Lower leg skin (tissue), 4 donors: Measurements from ENCODE around the gene HNMT. TPM values are rescaled to one million over a fixed set of nuclear protein-coding genes. Genes with fewer than 3 reads are reported as not detected.

Experiments used
- DNase-seq, 2 donors: peaks; one replicate each; pipeline ENCODE4 v3.0.0-alpha.2; 2019; ENCODE audit warnings: low spot score in 2 of 2
- H3K4me3 ChIP-seq: fragments of 200-600 bp; sonication (generic); 2 replicates; pipeline ENCODE4 v1.5.1; 2017; ENCODE audit warnings: mild to moderate bottlenecking, low read depth; ENCODE audit not compliant: poor library complexity, severe bottlenecking
- CTCF ChIP-seq, 3 donors: fragments of 450-650 bp; IDR thresholded peaks; one replicate each; pipeline ENCODE4 v1.5.1; 2016; ENCODE audit warnings: antibody characterized with exemption in 3 of 3, mild to moderate bottlenecking in 3 of 3, moderate library complexity in 2 of 3
- POLR2A ChIP-seq, 2 donors: fragments of 450-650 bp; IDR thresholded peaks; one replicate each; pipeline ENCODE4 v1.6.1; 2016 to 2017; ENCODE audit warnings: antibody characterized with exemption in 2 of 2, mild to moderate bottlenecking in 1 of 2, moderate library complexity in 1 of 2
- WGBS, 2 donors: methylation state at CpG; one replicate each; pipeline ENCODE4 v1.1.5; 2018; 5-methylcytosine and 5-hydroxymethylcytosine counted together
- intact Hi-C: fragments of 100-400 bp; cut with DNase I; formaldehyde crosslinking; loops from one replicate; pipeline ENCODE4 v1.15.0; 2023; ENCODE audit warnings: low total_unique reads
- total RNA-seq, 4 donors: library from RNA; depleted of rRNA; stranded (reverse); fragments of >200 nt; gene quantifications; one replicate each; pipeline ENCODE4 v1.1.0, GENCODE V29; 2016

Gene HNMT
- total RNA-seq, 4 donors from 2014 or later: 21.3 to 33.1 (median 28.8) TPM

GRCh38 chr2:137955536-137955935 is 8.7 kb upstream of the HNMT start:
- TF ChIP-seq POLR2A (IDR thresholded peaks at IDR 0.05) (no peak), CTCF (IDR thresholded peaks at IDR 0.05) (no peak)
- intact Hi-C loops: no loop called here
- 83 to 88% methylated on average over 2 of the region's 2 CpGs for WGBS, 2 donors

DNA sequence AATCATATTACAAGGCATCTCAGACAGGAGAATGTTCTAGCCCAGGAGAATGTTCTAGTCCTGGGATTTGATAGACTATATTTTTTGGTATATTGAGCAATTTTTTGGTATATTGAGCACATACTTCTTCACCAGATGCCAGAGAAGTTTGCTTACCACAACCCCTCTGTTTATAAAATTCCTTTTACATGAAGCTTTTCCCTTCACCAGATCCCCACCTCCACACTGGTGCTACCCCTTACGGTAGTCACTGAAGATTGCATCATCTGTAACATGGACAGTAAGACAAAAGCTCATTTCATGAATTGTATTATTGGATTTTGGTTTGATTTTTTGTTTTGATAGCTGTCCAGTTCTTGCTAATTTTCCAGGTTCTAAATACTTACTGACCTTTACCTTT is 7.2 kb upstream of the HNMT start:
- no peak overlapping the region for H3K4me3 ChIP-seq
- TF ChIP-seq POLR2A (IDR thresholded peaks at IDR 0.05) (no peak), CTCF (IDR thresholded peaks at IDR 0.05) (no peak)
- WGBS, 2 donors: 80 to 81% methylated on average over 1 of the region's 1 CpG
- no peak for DNase-seq
- intact Hi-C loops: no loop called here

More at GRCh38 chr2:137955536-137955935, 8.7 kb upstream of the HNMT start:
- DNase-seq: no peak
- no peak overlapping the region for H3K4me3 ChIP-seq

DNA sequence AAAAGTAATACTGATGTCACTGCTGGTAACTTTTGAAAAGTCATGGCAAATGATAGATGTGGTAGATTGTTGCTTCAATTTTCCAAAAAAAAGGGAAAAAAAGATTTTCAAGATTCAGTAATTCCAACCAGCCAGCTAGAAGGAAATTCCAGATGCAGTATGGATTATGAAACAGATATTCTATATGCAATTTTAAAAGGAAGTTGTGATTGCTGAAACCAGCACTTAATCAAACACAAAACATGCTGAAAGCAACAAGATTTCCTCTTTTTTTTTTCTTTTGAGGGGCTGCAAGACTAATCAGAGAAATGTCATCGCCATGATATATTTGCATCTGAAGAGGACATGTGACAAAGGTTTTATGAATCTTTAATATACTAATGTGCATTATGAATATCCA is 5.1 kb upstream of the HNMT start:
- no peak for TF ChIP-seq CTCF (IDR thresholded peaks at IDR 0.05)
- TF ChIP-seq POLR2A (IDR thresholded peaks at IDR 0.05): no peak
- H3K4me3 ChIP-seq: no peak overlapping the region
- DNase-seq: no peak
- intact Hi-C loops: no loop called here
- WGBS, 2 donors: 82 to 83% methylated on average over 1 of the region's 1 CpG

DNA sequence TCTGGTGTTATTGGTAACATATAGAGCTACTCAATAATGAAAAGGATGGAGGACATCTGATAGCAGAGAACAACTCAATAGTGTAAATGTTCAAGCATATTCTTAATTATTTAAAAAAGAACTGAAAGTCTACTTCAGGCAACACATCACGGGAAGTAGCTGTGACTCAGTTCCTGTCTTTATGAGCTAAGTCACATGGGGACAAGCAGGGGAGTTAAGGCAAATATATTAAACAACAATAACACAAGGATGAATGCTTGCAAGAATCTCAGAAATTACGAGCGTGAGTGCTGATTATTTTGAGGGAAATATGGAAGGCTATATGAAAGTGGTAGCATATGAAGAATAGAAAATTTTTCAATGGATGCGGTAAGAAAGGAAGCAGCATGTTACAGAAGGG is 4.0 kb upstream of the HNMT start:
- H3K4me3 ChIP-seq: no peak overlapping the region
- intact Hi-C loops: loop anchor here (10.0 kb wide), 1 partner anchor 95 kb away; no protein-coding TSS in a partner anchor
- no peak for DNase-seq
- TF ChIP-seq POLR2A (IDR thresholded peaks at IDR 0.05) (no peak), CTCF (IDR thresholded peaks at IDR 0.05) (no peak)
- 85 to 87% methylated on average over 4 of the region's 4 CpGs for WGBS, 2 donors

DNA sequence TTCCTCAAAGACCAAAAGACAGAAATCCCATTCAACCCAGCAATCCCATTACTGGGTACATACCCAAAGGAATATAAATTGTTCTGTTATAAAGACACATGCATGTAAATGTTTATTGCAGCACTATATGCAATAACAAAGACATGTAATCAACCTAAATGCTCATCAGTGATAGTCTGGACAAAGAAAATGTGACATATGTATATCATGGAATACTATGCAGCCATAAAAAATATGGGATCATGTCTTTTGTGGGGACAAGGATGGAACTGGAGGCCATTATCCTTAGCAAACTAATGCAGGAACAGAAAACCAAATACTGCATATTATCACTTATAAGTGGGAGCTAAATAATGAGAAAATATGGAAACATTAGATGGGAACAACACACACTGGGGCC is 2.7 kb upstream of the HNMT start:
- intact Hi-C loops: loop anchor here (10.0 kb wide), 1 partner anchor 93 kb away; no protein-coding TSS in a partner anchor
- DNase-seq: no peak
- no peak overlapping the region for H3K4me3 ChIP-seq
- no peak for TF ChIP-seq CTCF (IDR thresholded peaks at IDR 0.05)
- TF ChIP-seq POLR2A (IDR thresholded peaks at IDR 0.05): no peak

DNA sequence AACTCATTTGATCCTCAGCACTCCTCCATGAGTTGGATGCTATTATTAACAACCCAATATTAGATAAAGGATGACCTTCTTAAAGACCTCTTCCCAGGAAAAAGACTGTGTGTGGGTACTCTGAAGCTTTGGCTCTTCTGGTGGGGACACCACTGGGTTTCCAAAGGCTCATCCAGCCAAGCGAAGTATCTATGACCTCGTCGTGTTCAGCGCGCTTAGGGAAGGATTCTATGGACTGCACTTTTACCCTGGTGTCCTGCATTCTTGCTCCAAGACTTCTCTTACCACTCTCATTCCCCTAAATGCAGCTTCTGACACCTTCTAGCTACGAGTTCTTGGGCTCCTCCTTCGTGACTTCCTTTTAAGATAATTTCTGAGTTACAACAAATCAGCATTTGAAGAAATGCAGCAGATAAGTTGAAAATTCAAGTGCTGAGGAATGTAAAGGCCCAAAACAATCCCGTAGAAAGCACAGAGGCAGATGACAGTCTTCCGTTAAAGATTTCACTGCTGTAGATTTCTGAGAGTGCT is 673 bp upstream of the HNMT start:
- intact Hi-C loops: loop anchor here (10.0 kb wide), 1 partner anchor 91 kb away; no protein-coding TSS in a partner anchor
- no peak for DNase-seq
- no peak overlapping the region for H3K4me3 ChIP-seq
- WGBS, 2 donors: 55 to 65% methylated on average over 9 of the region's 9 CpGs
- no peak for TF ChIP-seq POLR2A (IDR thresholded peaks at IDR 0.05)
- TF ChIP-seq CTCF (IDR thresholded peaks at IDR 0.05): no peak
